HL-60 (cell line): ENCODE results near the gene SDK1.

Source experiments
- DNase-seq, 2 experiments: peaks; one replicate each; pipeline ENCODE4 v3.0.0-alpha.2; 2010 to 2020; ENCODE audit warnings: low read depth in 1 of 2, low spot score in 1 of 2
- H3K27ac ChIP-seq: fragments of 250-450 bp; sonication (Bioruptor Pico); replicated peaks from 2 replicates; pipeline ENCODE4 v1.5.1; 2020; ENCODE audit warnings: mild to moderate bottlenecking, moderate library complexity
- H3K27me3 ChIP-seq: fragments of 250-450 bp; sonication (Bioruptor Pico); 2 replicates; pipeline ENCODE4 v1.5.1; 2021; ENCODE audit warnings: mild to moderate bottlenecking, moderate library complexity; ENCODE audit not compliant: insufficient read depth, poor library complexity, severe bottlenecking
- H3K4me3 ChIP-seq: replicated peaks from 2 replicates; pipeline ENCODE4 v1.5.1; 2011; ENCODE audit warnings: mild to moderate bottlenecking, control low read depth, low read length; ENCODE audit not compliant: insufficient read depth
- GABPA ChIP-seq: IDR thresholded peaks from 2 replicates; pipeline ENCODE4 v1.6.1; 2012; ENCODE audit warnings: low read depth
- POLR2AphosphoS5 ChIP-seq: IDR thresholded peaks from 2 replicates; pipeline ENCODE4 v1.6.1; 2012; ENCODE audit warnings: low read depth
- SPI1 ChIP-seq: IDR thresholded peaks from 2 replicates; pipeline ENCODE4 v1.6.1; 2012; ENCODE audit warnings: low read depth, mild to moderate bottlenecking, borderline replicate concordance
- TF ChIP-seq, protein P1 (sequence below): IDR thresholded peaks from one replicate; pipeline ENCODE4 v1.5.1; 2011; ENCODE audit warnings: low read length, control low read depth, inconsistent platforms; ENCODE audit not compliant: insufficient read depth
- TF ChIP-seq, protein P2 (sequence below): IDR thresholded peaks from 2 replicates; pipeline ENCODE4 v1.6.1; 2012; ENCODE audit warnings: low read depth; ENCODE audit not compliant: insufficient replicate concordance

SDK1 gene

DNA sequence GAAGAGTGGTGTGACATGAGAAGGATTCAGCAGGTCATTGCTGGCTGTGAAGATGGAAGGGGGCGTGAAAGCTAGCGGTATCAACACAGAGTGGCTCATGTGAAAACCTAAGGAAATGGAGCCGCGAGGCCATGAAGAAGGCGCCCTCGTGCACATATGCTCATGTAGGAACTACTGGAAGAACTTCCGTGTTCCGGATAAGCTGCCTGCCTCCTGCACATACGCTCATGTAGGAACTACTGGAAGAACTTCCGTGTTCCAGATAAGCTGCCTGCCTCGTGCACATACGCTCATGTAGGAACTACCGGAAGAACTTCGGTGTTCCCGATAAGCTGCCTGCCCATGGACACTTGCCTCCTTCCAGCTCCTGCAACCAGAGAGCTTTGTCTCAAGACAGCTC lies 179.1 kb downstream of the SDK1 start:
- no peak overlapping the region for H3K4me3 ChIP-seq
- TF ChIP-seq, protein P1, sequence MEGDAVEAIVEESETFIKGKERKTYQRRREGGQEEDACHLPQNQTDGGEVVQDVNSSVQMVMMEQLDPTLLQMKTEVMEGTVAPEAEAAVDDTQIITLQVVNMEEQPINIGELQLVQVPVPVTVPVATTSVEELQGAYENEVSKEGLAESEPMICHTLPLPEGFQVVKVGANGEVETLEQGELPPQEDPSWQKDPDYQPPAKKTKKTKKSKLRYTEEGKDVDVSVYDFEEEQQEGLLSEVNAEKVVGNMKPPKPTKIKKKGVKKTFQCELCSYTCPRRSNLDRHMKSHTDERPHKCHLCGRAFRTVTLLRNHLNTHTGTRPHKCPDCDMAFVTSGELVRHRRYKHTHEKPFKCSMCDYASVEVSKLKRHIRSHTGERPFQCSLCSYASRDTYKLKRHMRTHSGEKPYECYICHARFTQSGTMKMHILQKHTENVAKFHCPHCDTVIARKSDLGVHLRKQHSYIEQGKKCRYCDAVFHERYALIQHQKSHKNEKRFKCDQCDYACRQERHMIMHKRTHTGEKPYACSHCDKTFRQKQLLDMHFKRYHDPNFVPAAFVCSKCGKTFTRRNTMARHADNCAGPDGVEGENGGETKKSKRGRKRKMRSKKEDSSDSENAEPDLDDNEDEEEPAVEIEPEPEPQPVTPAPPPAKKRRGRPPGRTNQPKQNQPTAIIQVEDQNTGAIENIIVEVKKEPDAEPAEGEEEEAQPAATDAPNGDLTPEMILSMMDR = no peak
- TF ChIP-seq POLR2AphosphoS5 = no peak
- no peak overlapping the region for H3K27ac ChIP-seq
- DNase-seq = no peak
- H3K27me3 ChIP-seq = no peaks in the 10 kb centered on the region

DNA sequence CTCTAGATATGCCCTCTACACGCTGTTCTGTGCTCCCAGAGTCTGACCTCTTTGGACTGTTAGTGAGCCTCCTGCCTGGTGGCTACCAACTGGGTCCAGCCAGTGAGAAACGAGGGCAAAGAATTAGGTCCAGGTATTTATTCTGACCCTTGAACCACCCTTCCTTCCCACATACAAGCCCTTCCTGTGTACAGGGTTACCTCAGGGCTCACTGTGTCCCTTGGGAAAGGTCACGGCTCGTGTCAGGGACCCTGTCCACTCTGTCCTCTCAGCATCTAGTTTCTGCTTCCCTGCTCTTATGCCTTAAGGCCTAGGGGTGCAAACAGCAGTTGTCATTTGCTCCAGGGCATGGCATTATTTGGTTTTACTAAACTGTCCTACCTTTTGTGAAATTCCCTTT lies 180.4 kb downstream of the SDK1 start:
- DNase-seq = no peak
- Histone ChIP-seq H3K27me3 (no peaks in the 10 kb centered on the region), H3K4me3 (no peak overlapping the region), H3K27ac (no peak overlapping the region)
- TF ChIP-seq POLR2AphosphoS5 (no peak), SPI1 (no peak), GABPA (no peak)
- TF ChIP-seq, protein P1 = no peak
- TF ChIP-seq, protein P2, sequence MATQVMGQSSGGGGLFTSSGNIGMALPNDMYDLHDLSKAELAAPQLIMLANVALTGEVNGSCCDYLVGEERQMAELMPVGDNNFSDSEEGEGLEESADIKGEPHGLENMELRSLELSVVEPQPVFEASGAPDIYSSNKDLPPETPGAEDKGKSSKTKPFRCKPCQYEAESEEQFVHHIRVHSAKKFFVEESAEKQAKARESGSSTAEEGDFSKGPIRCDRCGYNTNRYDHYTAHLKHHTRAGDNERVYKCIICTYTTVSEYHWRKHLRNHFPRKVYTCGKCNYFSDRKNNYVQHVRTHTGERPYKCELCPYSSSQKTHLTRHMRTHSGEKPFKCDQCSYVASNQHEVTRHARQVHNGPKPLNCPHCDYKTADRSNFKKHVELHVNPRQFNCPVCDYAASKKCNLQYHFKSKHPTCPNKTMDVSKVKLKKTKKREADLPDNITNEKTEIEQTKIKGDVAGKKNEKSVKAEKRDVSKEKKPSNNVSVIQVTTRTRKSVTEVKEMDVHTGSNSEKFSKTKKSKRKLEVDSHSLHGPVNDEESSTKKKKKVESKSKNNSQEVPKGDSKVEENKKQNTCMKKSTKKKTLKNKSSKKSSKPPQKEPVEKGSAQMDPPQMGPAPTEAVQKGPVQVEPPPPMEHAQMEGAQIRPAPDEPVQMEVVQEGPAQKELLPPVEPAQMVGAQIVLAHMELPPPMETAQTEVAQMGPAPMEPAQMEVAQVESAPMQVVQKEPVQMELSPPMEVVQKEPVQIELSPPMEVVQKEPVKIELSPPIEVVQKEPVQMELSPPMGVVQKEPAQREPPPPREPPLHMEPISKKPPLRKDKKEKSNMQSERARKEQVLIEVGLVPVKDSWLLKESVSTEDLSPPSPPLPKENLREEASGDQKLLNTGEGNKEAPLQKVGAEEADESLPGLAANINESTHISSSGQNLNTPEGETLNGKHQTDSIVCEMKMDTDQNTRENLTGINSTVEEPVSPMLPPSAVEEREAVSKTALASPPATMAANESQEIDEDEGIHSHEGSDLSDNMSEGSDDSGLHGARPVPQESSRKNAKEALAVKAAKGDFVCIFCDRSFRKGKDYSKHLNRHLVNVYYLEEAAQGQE = no peak

DNA sequence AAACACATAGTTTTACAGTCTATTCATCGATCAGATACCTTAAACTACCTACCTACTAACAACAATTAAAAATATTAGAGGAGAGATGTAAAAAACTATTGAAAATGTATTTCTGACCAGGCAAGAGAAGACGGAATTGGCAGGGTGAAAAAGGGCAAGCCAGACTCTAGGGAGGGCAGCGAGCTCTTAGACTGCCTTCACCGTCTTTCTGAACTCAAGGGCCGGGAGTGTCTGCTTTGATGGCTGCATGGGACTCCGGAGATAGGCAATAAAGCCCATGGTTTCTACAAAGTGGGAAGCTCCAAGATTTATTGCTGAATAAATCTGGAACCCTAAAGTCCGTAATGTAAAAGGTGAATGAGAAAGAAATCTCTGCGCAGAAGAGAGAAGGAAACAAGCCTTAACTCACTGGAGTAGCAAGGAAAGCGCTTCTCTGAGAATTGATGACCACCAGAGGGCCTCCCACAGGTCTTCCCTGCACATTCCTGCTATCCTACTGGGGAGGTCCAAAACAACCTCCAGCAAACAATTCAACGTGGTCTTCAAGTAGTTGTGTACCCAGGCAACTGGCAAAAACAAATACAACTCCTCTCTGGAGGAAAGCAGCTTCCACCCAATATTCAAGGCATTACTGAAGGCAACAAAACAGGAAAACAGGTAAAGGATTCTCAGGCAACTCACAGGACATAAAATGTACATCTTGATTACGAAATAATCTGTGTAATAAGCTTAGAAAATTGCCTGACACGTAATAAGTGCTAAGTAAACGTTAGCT lies 181.3 kb downstream of the SDK1 start:
- TF ChIP-seq SPI1 (no peak), GABPA (no peak), POLR2AphosphoS5 (no peak)
- TF ChIP-seq, protein P2 = no peak
- TF ChIP-seq, protein P1 = no peak
- Histone ChIP-seq H3K27me3 (no peaks in the 10 kb centered on the region), H3K27ac (no peak overlapping the region), H3K4me3 (no peak overlapping the region)
- DNase-seq = no peak

DNA sequence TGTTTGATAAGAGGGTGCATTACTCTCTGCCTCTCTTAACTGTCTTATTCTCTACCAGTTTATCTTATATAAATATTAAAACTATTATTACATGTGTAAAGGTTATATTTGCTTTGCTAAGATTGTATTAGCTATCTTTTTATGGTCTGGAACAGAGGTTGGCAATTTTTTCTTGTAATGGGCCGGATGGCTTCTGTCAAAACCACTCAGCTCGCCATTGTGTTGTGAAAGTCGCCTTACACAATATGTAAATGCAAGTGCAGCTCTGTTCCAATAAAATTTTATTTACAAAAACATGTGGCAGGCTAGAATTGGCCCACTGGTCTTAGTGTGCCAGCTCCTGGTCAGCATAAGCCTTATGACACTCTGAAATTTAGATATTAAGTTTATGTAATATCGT lies 185.8 kb downstream of the SDK1 start:
- TF ChIP-seq GABPA (no peak), POLR2AphosphoS5 (no peak), SPI1 (no peak)
- TF ChIP-seq, protein P1 = no peak
- TF ChIP-seq, protein P2 = no peak
- Histone ChIP-seq H3K27ac (no peak overlapping the region), H3K27me3 (no peaks in the 10 kb centered on the region), H3K4me3 (no peak overlapping the region)
- no peak for DNase-seq
